GM12872 (cell line): Measurements from ENCODE around the gene CTAGE4.
"Not testable (repeated sequence)": the region's sequence is repeated elsewhere in the genome, so short reads cannot be mapped to it uniquely, and the experiment has no call there.

Experiments used
- CTCF ChIP-seq: IDR thresholded peaks from 3 replicates; pipeline ENCODE4 v1.5.1; 2011; ENCODE audit warnings: low read depth, mild to moderate bottlenecking, low read length, moderate library complexity; ENCODE audit not compliant: insufficient read depth

CTAGE4 gene

GRCh38 chr7:144183166-144183565 lies at the start of gene CTAGE4:
Gene CTAGE4, plus strand, starts transcription at chr7:144183466. Its CDS starts 38 bp downstream, at chr7:144183504.
- TF ChIP-seq CTCF: not testable (repeated sequence)

- no peak for TF ChIP-seq CTCF
Observed at GRCh38 chr7:144134116-144134515, 49.1 kb upstream of the CTAGE4 start.

- TF ChIP-seq CTCF: no peak
Observed at GRCh38 chr7:144137501-144137900, 45.8 kb upstream of the CTAGE4 start.

- no peak for TF ChIP-seq CTCF
Observed at GRCh38 chr7:144142187-144142586, 41.1 kb upstream of the CTAGE4 start.

- TF ChIP-seq CTCF: no peak
Observed at GRCh38 chr7:144144426-144144825, 38.8 kb upstream of the CTAGE4 start.

GRCh38 chr7:144148224-144148827 lies 34.9 kb upstream of the CTAGE4 start:
- no peak for TF ChIP-seq CTCF

GRCh38 chr7:144158861-144159260 lies 24.4 kb upstream of the CTAGE4 start:
- no peak for TF ChIP-seq CTCF
